NCI-H345 (cell line): ENCODE measurements around the gene TTLL11.

Experiments
- DNase-seq: peaks from one replicate; lab custom pipeline; 2025; lab: John Stamatoyannopoulos, UW

The TTLL11 gene

GRCh38 chr9:121880343-121880898 lies 212.7 kb downstream of the TTLL11 start:
- DNase-seq = no peak

DNA sequence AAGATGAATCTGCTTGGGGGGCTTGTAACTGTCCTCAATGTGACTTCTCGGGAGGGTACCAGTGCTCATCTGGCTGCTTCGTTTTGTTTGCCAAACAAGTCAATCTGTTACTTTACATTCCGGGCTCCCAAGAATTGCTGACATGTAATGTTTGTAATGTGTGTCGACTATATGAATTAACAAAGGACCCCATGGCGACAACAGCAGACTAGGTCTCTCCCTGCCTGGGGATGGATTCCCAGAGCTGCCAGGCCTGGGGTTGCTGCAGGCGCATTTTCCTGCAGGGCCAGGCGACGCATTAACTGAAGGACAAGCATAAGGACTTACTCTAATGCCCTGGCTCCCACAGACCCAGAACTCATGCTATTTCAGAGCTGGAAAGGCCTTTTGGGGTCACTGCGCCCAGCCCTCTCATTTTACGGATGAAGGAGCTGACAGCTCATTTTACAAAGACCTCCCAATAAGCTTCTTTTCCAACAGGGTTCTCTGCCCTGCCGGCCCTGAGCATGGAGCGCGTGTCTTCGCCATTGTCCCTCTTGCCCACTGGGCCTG lies 214.8 kb downstream of the TTLL11 start:
- no peak for DNase-seq

DNA sequence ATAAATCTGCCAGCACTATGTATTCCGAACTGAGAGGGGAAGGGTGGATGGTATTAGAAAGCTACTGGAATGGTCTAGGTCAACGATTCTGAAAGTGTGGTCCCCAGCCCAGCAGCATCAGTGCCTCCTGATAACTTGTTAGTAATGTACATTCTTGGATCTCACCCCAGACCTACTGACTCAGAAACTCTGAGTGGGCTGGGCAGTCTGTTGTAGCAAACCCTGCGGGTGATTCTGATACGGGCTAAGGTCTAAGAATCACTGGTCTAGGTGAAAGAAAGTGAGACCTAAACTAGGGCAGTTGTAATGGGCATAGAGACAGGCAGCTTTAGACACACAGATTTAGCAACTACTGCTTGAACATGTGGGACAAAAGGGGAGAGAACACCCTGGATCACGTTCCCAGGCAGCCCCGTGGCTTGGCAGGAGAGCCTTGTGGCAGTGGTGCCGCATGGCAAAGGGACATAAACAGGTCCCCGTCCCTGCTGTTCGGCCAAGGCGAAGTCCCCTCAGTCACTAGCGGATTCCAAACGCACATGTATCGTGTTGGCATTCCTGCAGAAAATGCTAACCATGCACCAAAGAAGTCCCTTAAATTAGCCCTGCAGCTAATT lies 216.3 kb downstream of the TTLL11 start:
- DNase-seq = no peak

DNA sequence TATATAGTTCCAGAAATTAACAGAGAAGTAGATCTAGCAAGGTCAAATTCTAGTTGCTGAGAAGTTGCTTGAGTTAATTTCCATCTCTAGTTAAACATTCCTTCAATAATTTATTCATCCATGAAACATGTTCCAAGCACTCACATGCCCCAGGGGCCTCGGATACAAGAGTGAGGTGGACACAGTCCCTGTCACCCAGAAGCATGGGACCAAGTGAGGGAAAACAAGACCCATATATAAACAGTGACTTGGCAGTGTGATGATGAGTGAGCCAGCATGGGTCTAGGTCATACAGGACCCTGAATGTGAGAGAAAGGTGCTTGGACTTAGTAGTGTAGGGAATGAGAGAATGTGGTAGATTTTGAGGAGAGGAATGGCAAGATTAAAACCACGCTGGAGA lies 216.9 kb downstream of the TTLL11 start:
- no peak for DNase-seq

DNA sequence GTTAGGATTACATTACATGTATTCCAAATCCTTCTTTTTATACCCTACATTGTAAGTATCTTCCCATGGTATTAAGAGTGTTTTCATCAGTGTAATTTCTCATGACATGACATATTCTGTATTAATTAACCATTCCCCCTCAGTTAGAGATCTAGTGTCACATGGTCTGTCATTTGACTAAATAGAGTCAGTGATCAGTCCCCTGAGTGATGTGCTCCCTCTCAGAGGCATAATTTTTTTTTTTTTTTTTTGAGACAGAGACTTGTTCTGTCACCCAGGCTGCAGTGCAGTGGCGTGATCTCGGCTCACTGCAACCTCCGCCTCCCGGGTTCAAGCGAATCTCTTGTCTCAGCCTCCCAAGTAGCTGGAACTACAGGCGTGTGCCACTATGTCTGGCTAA lies 218.6 kb downstream of the TTLL11 start:
- no peak for DNase-seq

DNA sequence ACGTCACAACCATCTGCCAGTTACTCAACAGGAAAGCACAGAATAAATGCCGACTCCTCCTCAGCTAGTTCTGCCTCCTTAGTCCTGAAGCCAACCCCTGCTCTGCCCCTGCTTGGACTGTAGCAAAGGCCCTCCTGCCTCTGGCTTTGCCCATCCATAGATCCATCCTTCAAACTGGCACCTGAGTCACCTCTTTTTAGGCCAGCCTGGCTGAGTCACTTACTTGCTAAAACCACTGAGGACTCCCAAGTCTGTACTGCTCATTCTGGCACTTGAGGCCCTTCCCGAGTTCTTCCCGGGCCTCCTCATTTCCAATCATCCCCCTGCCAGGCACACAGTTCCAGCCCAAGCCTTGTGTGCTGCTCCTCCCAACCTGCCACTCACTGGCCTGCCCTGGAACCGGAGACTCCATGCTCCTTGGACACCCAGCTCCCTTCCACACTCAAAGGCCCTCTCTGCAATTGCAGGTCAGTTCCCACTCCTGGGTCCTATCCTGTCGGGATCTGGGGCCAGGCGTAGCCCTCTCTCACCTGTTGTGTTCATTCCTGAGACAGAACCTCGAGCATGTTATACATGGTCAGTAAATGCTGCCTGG lies 221.6 kb downstream of the TTLL11 start:
- no peak for DNase-seq

DNA sequence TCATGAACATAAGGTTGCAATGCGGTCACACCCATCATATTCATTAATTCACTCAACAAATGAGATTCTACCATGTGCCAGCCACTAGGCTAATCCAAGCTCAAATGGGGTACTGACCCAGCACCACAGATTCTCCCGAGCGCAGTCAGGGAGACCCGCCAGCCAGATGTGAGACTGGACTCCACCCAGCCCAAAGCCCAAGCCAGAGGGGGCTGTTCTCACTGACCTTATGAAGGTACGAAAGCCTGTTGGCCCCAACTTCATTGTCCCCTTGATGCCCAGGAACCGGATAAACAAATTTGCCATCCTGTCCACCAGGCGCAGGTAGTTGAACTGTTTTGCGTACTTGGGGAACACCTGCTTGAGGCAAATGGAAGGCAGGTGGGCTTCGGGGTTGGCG lies 222.8 kb downstream of the TTLL11 start:
- DNase-seq = no peak

DNA sequence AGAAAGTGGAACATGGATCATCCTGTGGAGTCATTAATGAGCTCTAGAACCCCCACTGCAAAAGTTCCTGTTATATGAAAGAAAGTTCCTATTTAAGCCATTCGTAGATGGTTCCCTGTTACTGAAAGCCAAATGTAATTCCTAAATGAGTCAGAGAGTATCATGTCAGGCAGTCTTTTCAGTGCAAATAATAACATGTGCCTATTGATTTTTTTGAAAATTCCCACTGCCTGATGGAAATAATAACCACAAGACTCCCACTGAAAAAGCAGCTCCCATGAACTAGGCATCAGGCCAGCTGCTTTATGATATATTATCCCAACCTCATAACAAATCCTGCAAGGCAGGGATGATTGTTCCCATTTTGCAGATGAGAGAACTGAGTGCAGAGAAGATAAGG lies 224.5 kb downstream of the TTLL11 start:
- no peak for DNase-seq

DNA sequence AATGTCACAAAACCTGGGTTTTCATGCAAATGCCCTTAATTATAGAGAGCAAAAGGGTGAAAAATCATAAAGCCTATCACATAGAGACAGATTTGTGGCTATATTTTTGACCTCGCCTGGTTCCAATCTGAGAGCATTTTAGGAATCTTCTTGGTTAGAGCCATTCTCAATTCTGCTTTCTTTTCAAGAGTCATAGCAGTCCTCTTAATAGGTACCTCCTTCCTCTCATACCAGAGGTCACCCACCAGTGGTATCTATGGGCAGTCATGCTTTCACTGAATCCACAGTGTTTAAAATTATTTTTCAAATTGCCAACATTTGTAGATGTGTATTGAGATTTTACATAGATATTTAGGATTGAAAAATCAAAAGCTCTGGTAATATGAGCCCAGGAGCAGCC lies 226.2 kb downstream of the TTLL11 start:
- DNase-seq = no peak

DNA sequence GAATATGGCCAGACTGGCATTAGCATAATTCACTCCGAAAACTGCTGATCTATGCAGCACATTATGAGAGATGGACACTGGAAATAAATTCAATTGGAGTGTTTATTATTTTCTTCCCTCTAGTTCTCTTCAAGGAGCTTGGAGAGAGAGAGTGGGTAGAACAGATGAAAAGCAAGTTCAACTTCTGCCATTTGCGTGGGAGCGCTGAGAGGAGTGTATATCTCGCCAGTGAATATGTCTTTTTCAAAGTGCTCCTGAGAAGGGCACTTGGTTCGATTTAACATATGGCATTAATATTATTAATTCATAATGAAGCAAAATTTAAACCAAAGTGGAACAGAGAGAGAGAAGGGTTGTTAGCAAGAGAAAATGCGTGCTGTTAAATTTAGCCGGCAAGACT lies 227.2 kb downstream of the TTLL11 start:
- DNase-seq = no peak

DNA sequence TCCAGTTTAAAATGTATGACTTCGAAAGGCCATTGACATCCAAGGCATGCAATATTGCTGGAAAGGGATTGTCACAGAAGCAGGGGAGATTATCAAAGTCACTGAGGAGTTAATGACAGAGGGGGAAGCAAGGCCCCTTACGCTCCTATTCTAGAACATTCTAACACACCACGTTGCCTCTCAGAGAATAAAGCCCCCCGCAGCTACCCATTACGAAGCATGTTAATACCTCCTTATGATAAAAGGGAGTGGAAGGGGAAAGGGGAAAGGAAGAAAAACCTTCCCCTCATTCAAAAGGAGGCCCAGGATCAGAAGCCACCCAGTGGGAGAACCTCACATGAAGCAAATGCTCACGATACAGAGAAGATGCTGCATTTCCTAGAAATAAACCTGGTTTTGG lies 228.0 kb downstream of the TTLL11 start:
- no peak for DNase-seq

DNA sequence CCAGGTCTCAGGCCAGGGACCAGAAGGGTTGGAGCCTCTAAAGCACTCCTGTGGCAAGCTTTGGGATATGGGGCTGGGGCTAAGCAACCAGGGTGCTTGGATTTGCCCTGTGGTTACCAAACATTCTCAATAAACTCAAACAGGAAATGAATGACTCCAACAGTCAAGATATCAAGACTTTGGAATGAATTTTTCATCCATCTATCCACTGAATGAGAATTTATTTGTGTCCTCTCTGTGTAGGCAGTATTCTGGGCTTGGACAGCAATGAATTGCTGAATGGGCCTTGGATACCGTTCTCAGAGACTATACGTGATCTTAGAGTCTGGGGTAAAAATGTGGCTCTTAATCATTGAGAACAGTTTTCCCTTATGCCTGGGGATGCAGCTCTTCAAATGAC lies 229.2 kb downstream of the TTLL11 start:
- DNase-seq = no peak

DNA sequence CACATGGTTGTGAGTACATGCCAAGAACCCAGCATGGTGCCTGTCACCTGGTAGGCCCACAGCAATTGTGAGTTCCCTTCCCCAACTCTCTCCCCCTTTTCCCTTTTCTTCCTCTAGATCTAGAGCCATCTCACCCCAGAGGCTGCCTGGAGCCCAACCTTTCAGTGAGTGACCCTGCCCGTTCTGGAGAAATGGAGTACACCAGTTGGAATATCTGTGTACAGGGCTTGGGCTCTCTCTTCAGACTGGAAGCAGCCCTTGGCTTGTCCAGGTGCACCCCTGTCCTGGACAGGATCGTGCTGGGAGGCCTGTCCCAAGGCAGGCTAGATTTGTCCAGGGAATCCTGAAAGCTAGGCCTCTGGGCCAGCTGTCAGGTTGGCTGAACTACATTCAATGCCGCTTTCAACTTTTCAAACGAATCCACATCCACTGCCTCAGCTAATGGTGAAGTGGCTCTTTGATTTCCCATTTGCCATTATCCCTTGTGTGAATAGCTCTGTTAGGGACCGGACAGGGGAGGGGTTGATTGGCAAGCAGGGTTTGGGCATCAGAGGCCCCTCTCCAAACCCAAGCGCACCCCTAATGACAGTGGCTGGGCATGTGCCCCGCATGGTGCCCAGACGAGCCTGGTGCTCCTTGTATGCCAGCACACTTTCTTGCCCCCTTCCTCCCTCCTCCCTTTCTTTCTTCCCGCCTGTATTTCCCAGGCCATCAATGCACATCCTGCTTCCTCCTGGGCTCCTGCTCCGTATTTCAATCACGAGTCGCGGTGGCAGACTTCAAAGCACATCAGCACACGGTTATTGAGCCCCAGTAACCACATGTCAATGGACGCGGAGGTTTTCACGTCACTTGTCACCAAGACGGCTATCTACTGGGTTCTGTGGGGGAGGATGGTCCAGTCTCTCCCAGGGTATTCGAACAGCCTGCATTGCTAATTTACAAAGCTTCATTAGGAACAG lies 230.5 kb downstream of the TTLL11 start:
- DNase-seq = no peak

DNA sequence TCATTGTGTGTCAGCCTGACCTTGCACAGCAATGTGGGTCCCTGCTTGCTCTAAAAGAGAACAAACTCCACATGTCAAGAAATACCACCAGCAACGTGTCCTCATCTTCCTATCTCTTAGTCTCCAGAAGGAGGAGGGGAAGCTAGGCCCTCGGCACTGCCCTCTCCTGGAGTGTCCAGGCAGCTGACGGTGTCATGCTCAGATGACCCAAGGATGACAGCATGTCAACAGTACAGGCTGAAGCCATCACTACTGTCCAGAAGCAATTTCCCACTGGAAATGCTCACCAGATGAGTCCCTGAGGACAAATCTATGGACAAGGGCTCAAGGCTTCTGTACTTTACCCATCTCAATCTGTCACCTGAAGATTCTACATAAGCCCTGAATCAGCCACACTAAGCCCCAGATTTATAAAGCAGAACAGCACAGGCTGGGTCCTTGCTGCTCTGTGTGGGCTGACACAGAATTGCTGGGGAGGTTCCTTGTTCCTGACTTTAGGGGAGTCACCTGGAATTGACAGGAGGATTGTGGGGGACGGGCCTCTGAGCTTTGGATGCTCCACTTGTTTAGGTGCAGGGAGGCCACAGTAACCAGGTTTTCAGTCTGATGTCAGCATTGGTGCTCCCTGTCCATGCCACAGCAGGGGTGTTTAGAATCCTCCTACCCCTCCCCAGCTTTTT lies 231.5 kb downstream of the TTLL11 start:
- no peak for DNase-seq

DNA sequence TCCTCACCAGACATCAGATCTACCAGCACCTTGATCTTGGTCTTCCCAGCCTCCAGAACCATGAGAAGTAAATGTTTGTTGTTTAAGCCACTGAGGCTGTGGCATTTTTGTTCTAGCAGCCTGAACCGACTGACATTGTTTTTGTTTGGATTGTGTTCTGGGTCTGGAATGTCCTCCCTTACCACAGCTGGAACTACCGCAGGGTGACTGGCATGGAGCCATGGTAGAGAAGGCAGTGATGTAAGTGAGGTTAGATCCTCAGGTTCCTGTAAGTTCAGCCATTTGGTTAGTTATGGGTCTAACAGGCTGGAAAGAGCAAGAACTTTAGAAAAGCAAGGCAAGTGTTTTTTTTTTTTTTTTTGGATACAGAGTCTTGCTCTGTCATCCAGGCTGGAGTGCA lies 232.4 kb downstream of the TTLL11 start:
- DNase-seq = no peak

DNA sequence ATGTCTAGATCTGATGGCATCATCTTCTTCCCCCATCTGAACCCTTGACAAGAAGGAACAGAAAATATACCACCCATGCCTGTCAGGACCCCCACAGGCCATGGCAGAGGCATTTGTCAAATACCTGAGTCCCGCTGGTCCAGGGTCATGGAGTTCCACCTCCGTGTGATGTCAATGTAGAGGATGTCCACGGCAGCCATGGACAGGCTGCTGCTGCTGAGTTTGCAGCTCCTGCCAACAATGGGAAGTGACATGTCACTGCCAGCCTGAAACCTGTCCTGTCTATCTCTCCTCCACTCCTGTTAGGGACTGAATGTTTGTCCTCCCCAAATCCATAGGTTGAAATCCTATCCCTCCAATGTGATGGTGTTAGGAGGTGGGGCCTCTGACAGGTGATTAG lies 232.9 kb downstream of the TTLL11 start:
- DNase-seq = no peak

DNA sequence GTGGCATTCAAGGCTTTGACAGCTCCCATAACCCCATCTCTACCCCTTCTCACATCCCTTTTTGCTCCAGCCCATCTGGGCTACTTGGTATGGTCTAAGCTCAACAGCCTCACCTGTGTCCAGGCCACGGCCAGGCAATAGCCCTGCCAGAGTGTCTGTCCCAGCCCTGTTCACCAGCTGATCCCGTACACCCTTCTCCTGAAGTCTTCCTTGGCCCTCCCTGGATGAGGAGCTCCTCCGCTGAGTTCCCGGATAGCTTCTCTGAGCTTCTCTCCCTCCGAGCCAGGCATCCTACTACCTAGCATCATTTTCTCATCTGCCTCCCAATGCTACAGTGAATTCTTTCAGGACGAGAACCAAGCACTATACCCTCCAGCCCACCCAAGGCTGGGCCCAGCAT lies 233.5 kb downstream of the TTLL11 start:
- DNase-seq = no peak

DNA sequence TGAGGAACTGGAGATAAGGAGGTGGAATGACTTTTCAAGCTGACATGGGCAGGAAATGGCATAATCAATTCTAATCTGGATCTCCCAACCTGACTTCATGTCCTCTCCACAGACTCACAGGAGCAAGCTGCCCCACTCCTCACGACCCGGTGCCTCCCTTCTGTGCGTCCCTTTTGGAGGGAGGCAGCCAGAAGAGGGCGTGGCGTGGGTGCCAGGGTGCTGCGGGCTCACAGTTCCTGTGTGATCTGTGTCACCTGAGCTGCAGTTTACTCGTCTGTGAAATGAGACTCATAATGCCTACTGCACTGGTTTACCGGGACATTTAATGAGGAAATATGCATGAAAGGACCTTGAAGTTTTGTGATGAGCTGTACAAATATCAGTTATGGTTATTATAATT lies 234.3 kb downstream of the TTLL11 start:
- DNase-seq = no peak

GRCh38 chr9:121857928-121858327 lies 235.2 kb downstream of the TTLL11 start:
- peak; percentile 61 for DNase-seq

- DNase-seq = no peak
Observed at GRCh38 chr9:121855476-121855875, 237.6 kb downstream of the TTLL11 start.

DNA sequence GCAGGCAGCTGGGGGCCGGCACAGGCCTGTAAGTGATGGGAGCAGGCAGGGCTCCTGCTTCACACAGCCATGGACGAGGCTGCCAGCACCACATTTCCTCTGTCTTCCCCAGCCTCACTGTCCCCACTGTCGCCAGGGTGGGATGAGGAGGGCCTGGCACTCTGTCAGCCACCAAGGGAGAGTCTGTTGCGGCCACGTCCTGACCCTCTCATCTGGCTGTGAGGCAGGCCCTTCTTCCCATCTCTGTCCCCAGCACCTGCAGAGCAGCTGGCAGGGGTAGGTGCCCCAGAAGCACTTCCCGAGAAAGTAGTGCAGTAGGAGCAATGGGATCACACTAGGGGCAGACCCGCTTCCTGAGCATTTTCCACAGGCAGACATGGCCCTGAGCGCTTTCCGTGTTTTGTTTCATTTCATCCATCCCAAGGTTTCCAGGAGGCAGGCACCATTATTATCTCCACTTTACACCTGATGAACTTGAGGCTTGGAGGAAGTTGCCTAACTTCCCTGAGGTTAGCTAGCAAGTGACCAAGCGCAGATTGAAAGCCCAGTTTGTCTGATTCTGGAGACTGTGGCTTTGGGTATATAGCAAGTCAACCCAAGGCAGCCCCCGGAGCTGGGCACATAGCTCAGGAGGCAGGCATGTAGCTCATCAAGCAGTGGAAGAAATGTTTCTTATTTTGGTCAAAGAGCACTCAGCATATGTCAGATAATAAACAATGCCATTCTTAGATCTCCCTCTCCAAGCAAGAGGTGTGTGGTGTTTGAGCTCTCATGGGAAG lies 239.3 kb downstream of the TTLL11 start:
- no peak for DNase-seq
